PFSK-1 (cell line): ENCODE results near the gene CEBPG.
A peak's percentile ranks its signal among the peaks of the same experiment; 100 is the strongest.

Experiments used
- FOXP2 ChIP-seq: optimal IDR thresholded peaks from 2 replicates; pipeline ENCODE3; 2011; ENCODE audit warnings: borderline replicate concordance, control low read depth, inconsistent platforms; ENCODE audit not compliant: insufficient read depth; ENCODE audit errors: extremely low read length, extremely low read depth
- POLR2AphosphoS5 ChIP-seq: IDR thresholded peaks from 2 replicates; pipeline ENCODE4 v1.6.1; 2012; ENCODE audit warnings: low read depth, mild to moderate bottlenecking, control low read depth, low read length, moderate library complexity
- REST ChIP-seq, 2 experiments: IDR thresholded peaks; 2 replicates each; pipeline versions ENCODE4 v1.6.1 to v1.8.0; 2011 to 2012; ENCODE audit warnings: low read depth in 2 of 2, low read length in 2 of 2, control low read depth in 1 of 2, inconsistent platforms in 1 of 2, mild to moderate bottlenecking in 1 of 2, moderate library complexity in 1 of 2; ENCODE audit not compliant: insufficient read depth in 1 of 2
- SIN3A ChIP-seq: IDR thresholded peaks from 2 replicates; pipeline ENCODE4 v1.6.1; 2012; ENCODE audit warnings: mild to moderate bottlenecking, low read length, moderate library complexity, borderline replicate concordance; ENCODE audit not compliant: insufficient read depth
- TAF1 ChIP-seq: IDR thresholded peaks from 2 replicates; pipeline ENCODE4 v1.6.1; 2012; ENCODE audit warnings: low read length, control low read depth, borderline replicate concordance; ENCODE audit not compliant: insufficient read depth

CEBPG gene

GRCh38 chr19:33393286-33394005 lies 19.9 kb downstream of the CEBPG start:
- TF ChIP-seq REST (IDR thresholded peaks at IDR 0.05; ENCODE audit: insufficient read depth in 1 of 2, low read depth in 2 of 2, low read length in 2 of 2) (peak; percentile 32 to 40; a peak in 1 of 4 replicates), SIN3A (no peak)

DNA sequence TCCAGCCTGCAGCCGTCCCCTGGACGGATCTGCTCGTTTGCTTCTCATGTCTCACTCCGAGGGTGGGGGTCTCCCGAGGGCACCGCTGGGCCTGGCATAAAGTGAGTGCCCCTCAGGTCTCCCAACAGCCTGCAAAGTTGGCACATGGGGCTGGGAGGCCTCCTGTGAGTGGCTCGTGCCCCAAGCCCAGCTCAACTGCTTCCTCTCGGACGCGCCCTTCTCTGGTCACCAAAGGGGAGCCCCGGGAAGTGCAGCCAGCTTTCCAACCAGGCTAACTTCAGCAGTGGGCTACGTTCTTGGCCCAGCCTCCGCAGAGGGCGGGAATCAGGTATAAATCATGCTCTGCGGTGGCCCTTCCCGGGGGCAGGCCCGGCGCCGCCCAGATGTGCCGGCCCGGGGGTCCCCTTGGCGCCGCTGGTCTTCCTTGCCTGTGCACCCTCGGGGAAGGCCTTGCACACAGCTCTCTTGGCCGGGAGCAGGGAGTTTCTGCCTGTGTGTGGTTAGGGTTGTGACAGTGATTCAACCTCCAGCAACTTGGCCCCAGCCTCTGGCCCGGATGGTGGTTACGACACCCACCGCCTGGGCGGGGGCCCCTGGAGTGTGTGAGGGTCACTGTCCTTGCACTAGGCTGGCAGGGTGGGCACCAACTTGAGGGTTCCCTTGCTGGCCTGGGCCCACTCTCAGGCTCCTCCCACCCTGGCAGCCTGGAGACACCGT lies 20.7 kb downstream of the CEBPG start:
- TF ChIP-seq POLR2AphosphoS5 = no peak
- TF ChIP-seq REST (IDR thresholded peaks at IDR 0.05; ENCODE audit: insufficient read depth in 1 of 2, low read depth in 2 of 2, low read length in 2 of 2) = no peak
- TF ChIP-seq FOXP2 = no peak
- no peak for TF ChIP-seq TAF1
- TF ChIP-seq SIN3A = no peak

GRCh38 chr19:33394723-33395560 lies 21.4 kb downstream of the CEBPG start:
- no peak for TF ChIP-seq REST (IDR thresholded peaks at IDR 0.05; ENCODE audit: insufficient read depth in 1 of 2, low read depth in 2 of 2, low read length in 2 of 2)
- no peak for TF ChIP-seq POLR2AphosphoS5
- no peak for TF ChIP-seq TAF1
- no peak for TF ChIP-seq SIN3A
- TF ChIP-seq FOXP2 = no peak

DNA sequence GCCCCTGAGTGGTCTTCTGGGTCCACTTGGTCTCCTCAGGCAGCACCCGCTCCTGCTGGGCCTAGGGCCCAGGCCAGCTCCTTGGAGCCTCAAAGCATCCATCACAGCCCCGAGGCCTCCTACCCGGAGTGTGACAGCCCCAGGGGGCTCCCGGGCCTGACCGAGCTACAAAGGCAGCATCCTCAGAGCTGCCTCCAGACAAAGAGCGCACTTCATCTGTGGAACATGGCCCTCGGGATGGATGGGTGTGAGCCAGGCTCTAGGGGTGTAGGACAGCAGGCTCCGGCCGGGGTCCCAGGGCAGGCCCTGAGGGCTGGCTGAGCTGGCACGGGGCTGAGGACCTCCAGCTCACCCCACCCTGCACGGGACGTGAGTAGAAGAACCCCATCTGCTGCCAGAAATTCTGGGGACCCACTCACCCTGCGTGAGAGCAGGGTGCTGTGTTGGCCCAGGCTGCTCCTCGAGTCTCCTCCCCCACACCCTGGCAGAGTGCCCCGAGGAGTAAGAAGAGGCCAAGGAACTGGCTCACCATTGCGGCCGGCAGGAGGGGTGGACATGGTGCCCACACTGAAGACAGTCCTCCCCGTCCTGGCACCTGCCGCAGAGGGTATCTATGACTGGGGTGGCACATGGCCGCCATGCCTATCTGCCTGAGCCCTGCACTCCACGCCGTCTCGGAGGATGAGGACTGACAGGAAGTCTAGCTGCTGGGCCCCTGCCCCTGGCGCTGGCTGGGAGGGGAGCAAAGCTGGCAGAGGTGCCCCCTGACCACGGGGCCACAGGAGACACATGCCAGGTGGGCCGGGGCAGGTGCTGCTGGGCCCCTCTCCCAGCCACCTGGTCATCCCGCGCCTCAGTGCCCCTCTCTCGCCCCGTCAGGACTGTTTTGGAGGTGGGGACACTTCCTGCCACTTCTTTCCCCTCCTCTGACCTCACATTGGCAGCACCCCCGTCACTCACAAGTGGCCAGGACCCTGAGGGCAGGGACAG lies 22.3 kb downstream of the CEBPG start:
- TF ChIP-seq TAF1 (no peak), SIN3A (no peak)
